22Rv1 (cell line): ENCODE results near the gene PLCB4.

ENCODE experiments used
- H3K27ac ChIP-seq: fragments of 450-650 bp; 2 replicates; pipeline ENCODE4 v1.5.1; 2017
- CTCF ChIP-seq: fragments of 450-650 bp; IDR thresholded peaks from 2 replicates; pipeline ENCODE4 v1.5.1; 2017; ENCODE audit warnings: mild to moderate bottlenecking
- ZFX ChIP-seq: fragments of 450-650 bp; IDR thresholded peaks from 2 replicates; pipeline ENCODE4 v1.6.1; 2017; ENCODE audit warnings: antibody characterized with exemption, borderline replicate concordance

Gene PLCB4

GRCh38 chr20:9185511-9185910, 116.6 kb downstream of the PLCB4 start:
- TF ChIP-seq ZFX: no peak
- no peak for TF ChIP-seq CTCF
- no peak overlapping the region for H3K27ac ChIP-seq

DNA sequence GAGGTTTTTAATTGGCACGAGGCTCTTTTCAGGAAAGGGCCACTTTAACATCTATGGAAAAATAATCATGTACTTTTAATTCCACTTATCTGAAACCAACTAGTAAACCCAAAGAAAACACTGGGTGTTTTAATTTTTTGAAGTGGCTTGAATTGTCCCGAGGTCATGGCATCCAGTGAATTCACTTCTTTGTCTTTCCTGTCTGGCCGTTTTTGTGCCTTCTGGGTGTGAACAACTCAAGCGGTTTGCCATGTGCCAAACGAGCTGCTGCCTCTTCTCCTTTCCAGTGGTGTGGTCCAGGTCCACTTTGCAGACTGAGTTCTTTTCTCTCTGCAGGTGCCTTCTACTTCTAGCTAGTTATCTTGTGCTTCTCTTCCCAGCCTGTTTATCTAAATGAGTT, 117.5 kb downstream of the PLCB4 start:
- TF ChIP-seq ZFX: no peak
- no peak for TF ChIP-seq CTCF
- no peak overlapping the region for H3K27ac ChIP-seq

DNA sequence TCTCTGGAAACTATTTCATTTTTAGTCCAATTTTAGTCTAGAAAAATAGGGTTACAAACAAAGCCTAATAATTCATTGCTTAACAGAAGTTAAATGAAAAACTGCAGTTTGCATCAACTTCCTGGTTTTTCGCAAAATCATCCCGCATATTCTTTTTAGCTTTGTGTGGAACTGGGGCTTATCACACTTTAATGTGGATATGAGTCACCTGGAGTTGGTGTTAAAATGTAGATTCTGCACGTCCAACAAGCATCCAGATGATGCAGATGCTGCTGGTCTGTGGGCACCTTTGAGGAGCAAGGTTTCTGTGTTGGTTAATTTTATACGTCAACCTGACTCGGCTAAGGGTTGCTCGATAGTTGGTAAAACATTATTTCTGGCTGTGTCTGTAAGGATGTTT, 126.1 kb downstream of the PLCB4 start:
- no peak overlapping the region for H3K27ac ChIP-seq
- TF ChIP-seq CTCF: no peak
- no peak for TF ChIP-seq ZFX

GRCh38 chr20:9196110-9196509, 127.2 kb downstream of the PLCB4 start:
- TF ChIP-seq CTCF (no peak), ZFX (no peak)
- H3K27ac ChIP-seq: no peak overlapping the region

GRCh38 chr20:9198460-9198859, 129.6 kb downstream of the PLCB4 start:
- no peak for TF ChIP-seq ZFX
- no peak for TF ChIP-seq CTCF

DNA sequence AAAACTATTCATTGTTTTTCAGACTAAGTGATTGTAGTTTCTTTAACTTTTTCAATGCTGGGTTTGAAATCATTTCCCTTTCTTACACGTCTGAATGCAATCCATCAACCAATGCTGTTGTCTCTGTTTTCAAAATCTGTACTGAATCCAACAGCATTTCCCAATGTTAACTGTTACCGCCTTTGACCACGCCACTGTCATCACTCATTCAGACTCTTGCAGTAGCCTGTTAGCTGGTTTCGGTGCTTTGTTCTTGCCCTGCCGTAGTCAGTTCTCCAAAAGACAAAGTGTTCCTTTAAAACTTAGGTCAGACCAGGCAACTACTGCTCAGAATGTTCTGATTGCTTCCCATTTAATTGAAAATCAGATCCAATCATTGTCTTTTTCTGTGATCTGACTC, 131.3 kb downstream of the PLCB4 start:
- TF ChIP-seq ZFX: no peak
- H3K27ac ChIP-seq: no peak overlapping the region

More at GRCh38 chr20:9198460-9198859, 129.6 kb downstream of the PLCB4 start:
- H3K27ac ChIP-seq: no peak overlapping the region

DNA sequence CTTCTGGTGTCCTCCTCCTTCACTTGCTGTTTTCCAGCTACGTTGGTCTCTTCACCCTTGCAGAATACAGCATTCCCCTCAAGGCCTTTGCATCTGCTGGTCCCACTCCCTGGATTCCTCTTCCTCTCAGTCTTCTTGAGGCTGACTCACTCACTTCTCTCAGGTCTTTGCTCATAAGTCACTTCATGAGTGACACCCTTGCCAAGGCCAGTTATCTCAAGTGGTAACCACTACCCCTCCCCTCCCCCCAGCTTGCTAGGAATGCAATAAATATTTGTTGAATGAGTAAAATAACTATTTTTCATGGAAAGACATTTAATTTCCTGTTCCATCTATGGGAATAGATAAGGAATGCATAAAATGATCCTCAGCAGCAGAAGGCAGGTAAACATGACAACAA, 131.7 kb downstream of the PLCB4 start:
- no peak overlapping the region for H3K27ac ChIP-seq
- TF ChIP-seq ZFX (no peak), CTCF (no peak)

DNA sequence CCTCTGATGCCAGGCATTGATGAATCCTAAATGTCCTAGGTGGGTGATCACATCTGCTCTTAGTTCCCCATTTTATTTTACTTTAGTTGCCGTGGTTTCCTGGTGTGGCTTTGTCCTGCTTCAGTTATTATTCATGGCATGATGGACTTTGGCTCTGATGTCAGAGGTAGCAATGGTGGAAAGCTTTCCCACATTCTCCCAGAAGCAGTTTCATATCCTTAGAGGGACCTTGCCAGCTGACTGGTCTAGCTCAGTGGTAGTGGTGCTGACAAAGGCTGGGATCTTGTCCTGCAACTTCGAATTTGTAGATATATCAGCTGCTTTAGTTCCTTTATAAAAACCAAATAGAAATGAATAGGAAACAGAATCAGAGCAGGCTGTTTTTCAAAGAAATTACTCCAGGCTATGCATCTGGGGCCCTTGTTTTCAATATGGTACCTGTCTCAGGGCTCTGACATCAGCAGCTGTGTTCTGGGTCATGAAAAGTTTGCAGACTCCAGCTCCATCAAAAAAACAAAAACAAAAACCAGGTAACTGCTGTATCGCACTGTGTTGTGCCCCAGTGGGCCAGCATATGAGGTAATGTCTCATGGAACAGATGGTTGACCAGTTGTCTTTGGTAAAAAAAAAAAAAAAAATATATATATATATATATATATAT, 133.7 kb downstream of the PLCB4 start:
- H3K27ac ChIP-seq: no peak overlapping the region

More for the DNA sequence above, 133.7 kb downstream of the PLCB4 start:
- no peak for TF ChIP-seq CTCF
- TF ChIP-seq ZFX: no peak
